Measurements from ENCODE around the gene NEUROD4.
"Not testable (repeated sequence)": the region's sequence is repeated elsewhere in the genome, so short reads cannot be mapped to it uniquely, and the experiment has no call there.

The NEUROD4 gene, protein sequence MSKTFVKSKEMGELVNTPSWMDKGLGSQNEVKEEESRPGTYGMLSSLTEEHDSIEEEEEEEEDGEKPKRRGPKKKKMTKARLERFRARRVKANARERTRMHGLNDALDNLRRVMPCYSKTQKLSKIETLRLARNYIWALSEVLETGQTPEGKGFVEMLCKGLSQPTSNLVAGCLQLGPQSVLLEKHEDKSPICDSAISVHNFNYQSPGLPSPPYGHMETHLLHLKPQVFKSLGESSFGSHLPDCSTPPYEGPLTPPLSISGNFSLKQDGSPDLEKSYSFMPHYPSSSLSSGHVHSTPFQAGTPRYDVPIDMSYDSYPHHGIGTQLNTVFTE

GRCh38 chr12:55019784-55020183 is at the start of gene NEUROD4:
Gene NEUROD4, plus strand, starts transcription at chr12:55019974. Its CDS starts 6,466 bp downstream, at chr12:55026440.
- DNase-seq, result peak; percentile 86

GRCh38 chr12:54970741-54971140 is 49.0 kb upstream of the NEUROD4 start:
- DNase-seq, result no peak

DNA sequence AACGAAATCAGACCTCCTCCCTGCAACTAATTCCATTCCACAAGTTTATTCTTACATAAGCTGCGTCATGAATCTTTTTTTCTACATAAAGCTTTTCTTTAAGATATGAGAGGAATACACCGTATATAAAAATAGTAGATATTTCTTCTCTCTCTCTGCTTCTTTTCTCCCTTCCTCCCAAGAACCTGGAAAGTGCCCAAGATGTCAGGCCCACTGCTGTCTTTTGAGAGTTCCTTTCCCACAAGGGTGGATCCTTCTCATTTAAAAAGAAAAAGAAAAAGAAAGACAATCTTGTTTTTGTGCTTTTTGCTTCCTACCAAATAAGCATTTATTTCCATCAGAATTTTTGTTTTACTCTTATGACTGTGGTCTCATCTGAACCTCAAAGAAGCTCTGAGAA is 46.2 kb upstream of the NEUROD4 start:
- DNase-seq, result no peak

DNA sequence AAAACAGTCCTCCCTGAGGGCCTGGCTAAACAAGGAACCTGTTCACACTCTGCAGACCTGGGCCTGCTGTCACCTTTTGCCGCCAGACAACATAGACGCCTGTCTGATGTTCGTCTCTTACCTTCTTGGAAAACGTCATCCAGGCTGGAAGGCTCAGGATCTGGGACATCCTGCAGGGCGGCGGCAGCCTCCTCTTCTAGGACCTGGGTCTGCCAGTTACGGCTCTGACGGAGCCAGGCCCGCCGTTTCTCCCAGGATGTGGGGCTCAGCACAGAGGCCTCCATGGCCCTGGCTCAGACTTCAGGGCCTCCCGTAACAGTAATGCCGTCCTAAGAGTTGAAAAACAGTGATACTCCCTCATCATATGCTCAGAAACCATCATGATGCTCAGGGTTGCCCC is 45.5 kb upstream of the NEUROD4 start:
- no peak for DNase-seq

DNA sequence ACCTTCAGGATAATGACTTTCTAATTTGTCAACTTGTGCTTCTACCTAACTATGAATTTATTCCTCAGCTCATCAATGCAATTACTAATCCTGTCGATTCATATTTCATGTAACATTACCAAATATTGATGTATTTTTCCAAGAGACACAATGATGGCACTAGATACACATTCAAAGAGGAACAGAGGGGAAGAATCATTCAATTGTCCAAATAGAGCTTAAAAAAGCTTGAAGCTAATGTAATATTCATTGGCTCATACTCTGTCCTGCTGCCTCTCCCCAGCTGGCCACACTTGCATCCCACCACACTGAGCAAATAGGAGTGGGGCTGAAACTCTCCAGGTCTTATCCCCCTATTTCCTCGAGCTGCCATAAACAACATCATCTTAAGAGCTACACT is 44.5 kb upstream of the NEUROD4 start:
- no peak for DNase-seq

DNA sequence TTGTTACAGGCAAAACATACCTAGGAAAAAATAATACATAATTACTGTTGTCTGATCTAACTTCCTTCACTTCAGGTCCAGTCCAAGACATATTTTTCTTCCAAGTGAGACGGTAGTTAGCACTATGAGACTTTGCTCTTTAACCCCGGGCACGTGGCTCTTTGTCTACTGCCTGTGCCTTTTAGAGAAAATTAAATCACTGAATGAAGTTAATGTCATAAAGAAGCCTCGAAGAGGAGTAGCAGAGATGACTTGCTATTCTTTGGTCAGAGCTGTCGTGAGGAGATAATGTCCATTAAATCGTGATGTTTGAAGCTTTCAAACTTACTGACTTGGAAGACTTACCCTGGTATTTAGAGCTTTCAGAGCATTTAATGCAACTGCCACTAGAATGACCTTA is 43.9 kb upstream of the NEUROD4 start:
- DNase-seq, result no peak

DNA sequence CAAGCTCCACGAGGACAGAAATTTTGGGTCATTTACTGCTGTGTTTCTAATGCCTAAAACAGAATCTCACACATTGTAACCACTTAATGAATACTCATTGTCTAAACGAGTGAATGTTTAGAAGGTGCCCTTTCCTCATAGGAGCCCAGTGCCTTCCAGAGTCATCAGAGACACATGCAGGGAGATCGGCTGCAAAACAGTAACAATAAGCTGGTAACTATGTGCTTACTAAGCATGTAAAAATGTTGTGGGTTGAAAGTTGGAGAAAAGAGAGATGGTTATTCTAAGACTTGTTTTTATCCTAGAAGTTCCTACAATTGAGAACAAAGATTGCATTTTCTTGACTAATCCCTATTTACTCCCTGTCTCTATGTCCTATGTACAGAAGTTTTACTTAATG is 42.6 kb upstream of the NEUROD4 start:
- DNase-seq, result no peak

GRCh38 chr12:54977857-54978256 is 41.9 kb upstream of the NEUROD4 start:
- no peak for DNase-seq

DNA sequence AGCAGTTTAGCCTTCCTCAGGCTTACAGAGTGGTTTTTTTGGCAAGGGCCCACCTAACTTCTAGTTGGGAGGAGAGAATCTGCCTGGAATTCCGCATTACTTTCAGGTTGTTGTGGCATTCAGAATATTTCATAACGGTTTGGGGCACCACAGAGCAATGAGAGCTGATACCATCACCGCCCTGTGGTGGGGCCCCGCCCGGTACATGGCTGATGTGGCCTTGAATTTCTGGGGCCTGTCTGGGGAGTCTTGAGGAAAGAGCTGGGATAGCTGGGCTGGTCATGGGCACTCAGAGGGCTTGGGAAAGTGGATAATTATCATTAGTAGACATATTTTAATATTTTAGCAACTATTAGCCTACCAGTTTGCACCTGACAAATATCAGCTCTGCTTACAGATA is 39.4 kb upstream of the NEUROD4 start:
- DNase-seq, result no peak

DNA sequence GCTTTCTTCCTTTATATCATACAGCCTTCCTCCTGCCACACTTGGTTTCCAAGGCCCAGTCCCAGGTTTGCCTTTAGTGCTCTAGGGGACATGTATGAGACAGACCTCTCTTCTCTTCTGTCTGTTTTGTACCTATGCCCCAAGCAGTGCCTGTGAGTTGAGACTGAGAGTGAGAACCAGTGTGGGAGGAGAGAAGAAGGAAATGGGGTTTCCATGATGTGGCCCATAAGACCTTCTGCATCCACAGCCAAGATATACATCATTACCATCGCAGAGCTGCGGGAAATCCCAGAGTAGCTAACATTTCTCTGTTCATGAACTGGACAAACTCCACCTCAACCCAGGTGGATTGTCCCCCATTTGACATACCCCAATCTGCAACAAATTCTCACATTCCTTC is 38.0 kb upstream of the NEUROD4 start:
- DNase-seq, result no peak

DNA sequence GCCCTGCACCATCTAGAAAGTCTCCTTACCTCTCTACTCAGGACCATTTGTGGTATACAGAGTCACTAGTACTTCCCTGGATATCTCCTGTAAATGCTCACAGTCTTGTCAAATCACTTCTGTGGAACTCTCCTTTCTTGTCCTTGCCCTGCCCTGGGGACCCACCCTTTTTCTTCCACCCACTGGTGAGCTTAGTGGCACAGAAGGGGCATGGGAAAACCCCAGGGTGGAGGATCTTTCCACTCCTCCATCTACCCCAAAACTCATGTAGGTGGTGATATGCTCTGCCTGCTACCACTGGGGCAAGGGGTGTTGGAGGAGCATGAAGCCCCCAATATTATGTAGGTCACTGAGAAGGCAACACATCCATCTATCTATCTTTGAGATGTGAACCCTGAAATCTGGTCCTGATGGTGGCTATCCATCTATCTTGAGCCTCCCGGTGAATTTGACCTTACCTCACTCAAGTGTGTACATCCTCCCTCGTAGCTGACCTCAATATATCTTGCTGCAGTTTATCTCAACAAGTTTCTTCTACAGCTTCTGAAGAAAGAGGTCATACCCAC is 36.2 kb upstream of the NEUROD4 start:
- DNase-seq, result no peak

DNA sequence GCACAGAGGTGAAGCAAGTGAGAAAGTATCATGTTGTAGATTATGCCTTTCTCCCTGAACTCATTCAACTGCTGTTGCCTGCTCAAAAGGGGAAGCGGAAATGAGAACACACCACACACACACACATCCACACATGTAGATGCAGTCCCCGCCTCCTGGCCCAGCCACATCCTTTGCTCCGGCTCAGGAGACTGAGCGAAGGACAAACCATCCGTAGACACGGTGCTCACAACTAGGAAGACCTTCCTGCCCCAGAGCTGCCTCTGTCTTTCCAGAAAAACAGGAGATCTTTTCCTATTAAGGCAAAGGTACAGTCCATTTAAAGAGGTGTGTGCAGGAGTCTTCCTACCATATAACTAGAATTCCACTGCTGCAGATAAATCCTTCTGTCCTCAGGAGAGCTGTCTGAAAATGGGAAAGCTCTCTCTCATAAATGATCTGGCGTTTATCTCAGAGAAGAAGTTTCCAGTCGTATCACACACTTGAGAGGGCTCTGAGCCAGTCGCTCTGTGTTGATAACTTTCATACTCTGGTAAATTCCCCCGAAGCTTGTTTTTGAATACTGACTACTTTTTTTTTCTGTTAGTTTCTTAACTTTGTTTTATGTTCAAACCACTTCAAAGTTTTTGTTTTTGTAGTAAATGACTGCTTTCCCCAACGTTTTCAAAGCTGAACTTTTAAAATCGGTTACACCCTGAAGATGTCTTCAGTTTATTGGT is 35.0 kb upstream of the NEUROD4 start, which contains the start of gene TESPA1:
Gene TESPA1, minus strand, starts transcription at position 105 of the 719 bp plus-strand sequence. CDS start 10,200 bp downstream, outside the sequence.
- no peak for DNase-seq

DNA sequence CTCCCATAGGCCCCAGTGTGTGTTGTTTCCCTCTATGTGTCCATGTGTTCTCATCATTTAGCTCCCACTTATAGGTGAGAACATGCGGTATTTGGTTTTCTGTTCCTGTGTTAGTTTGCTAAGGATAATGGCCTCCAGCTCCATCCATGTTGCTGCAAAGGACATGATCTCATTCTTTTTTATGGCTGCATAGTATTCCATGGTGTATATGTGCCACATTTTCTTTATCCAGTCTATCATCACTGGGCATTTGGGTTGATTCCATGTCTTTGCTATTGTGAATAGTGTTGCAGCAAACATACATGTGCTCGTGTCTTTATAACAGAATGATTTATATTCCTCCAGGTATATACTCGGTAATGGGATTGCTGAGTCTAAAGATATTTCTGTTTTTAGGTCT is 33.0 kb upstream of the NEUROD4 start:
- not testable (repeated sequence) for DNase-seq

DNA sequence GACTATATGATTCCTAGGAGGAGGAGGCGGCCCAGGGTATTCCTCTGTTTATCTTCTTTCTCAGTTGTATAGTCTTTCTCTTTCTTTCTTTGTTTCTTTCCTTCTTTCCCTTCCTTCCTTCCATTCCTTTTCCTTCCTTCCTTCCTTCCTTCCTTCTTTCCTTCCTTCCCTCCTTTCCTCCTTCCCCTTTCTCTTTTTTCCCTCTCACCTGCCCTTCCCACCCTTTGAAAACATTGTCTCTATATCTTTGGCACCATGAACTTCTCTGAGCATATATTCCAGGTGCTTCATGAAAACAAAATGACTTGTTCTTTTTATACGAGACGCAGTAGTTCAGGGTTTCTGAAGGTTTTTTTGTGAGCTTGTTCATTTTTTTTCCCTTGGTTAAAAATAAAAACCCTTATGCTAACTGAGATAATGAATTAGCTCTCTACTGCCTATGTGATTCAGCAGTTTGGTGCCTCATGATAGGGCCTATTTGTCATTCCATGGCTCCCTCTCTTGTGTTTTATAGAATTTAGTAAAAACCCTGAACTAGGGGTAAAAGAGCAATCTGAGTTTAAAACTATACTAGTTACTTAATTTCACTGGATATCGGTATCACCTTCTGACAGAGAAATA is 32.1 kb upstream of the NEUROD4 start:
- no peak for DNase-seq

DNA sequence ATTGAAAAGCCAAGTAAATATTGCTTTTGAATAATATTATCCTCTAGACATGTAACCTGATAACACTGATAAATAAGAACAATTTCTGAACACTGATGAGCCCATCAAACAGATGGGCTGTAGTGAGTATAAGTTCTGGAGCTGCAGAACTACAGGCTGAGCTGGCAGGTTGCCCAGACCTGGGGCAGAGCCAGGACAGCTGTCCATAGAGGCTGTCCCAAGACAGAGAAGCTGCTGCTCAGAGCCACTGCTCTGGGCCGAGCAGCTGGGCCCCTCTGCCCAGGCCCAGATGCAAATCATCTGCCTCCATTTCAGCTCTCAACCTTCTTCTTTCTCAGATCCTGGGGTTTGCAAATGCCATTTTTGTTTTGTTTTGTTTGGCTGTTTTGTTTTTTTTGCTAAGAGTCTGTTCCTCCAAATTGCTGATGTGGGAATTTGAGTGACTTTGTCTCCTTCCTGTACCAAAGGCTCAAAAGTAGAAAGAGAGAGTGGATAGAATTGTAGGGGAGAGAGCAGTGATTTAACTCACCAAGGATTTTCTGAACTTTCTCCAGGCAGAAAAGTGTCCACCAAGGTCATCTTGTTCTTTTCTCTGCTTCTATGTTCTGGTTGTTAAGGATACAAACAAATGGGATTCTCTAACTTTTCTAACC is 31.2 kb upstream of the NEUROD4 start:
- no peak for DNase-seq

DNA sequence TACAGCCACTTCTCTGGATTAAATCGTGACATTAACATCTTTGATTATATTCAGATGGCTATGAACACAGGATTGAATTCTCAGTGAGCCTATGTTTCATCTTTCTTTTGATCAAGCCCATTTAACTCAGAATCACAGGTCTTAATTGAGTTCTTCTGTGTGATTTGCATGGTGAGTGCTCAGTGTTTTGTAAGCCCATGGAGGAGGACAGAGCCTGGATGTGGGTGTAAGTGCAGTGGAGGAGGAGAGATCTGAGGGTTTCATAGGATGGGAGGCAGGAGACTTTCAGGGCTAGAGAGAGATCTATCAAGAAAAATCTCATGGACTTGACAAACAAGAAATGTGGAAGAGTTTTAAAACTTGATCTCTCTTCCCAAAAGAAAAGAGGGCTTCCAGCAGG is 29.9 kb upstream of the NEUROD4 start:
- no peak for DNase-seq

- DNase-seq, result no peak
Measured at GRCh38 chr12:54991161-54991990, 28.4 kb upstream of the NEUROD4 start.

- no peak for DNase-seq
Measured at GRCh38 chr12:54991991-54992375, 27.8 kb upstream of the NEUROD4 start.

DNA sequence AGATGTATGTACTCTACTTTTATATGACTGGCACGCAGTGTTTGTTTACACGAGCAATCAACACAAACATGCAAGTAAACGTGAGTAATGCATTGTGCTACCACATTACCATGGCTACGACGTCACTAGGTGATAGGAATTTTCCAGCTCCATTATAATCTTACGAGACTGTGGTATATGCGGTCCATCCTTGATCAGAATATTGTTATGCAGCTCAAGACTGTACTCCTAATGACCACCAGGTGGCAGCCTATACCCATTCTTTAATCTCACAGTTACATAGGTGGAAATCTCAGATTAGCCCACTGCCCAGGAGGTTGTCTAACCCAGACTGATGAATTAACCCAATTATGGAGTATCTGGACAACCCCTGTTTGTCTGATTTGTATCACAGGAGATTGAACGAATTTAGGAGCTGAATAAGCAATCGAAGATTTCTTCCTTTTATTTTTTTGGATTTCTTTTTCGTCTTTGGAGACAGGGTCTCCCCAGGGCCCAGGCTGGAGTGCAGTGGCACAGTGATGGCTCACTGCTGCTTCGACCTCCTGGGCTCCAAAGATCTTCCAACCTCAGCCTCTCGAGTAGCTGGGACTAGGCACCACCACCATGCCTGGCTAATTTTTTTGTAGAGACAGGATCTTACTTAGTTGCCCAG is 26.5 kb upstream of the NEUROD4 start:
- DNase-seq, result peak; percentile 67

DNA sequence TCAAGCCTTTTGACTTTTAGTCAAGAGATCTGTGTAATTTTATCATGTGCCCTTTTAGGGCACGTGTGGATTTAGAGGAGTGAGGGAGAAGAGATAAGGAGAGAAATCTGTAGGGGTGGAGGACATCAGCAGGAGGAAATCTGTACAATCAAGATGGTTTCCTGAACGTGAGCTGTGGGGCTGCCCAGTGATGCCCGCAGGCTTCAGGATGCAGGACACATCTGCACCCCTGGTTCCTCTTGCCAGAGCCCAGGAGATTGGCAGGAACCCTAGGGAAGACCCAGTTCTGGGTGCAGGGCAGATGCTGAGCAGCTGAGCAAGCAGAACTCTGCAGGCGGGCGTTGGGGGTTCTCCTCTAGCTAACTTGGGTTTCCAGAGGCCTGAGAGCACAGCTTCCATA is 23.6 kb upstream of the NEUROD4 start:
- DNase-seq, result no peak

- DNase-seq, result no peak
Measured at GRCh38 chr12:54997929-54998522, 21.7 kb upstream of the NEUROD4 start.

Data from retina (tissue), 1 donor.